Jurkat, Clone E6-1 (cell line): Measurements from ENCODE around the gene MGLL.

Source experiments
- DNase-seq: peaks from one replicate; pipeline ENCODE4 v3.0.0-alpha.2; 2011; ENCODE audit warnings: low read depth, low spot score
- H3K4me3 ChIP-seq: 2 replicates; pipeline ENCODE4 v1.5.1; 2011; ENCODE audit warnings: mild to moderate bottlenecking, low read length, control low read depth, moderate library complexity

MGLL gene

GRCh38 chr3:127719369-127719768, 102.9 kb downstream of the MGLL start:
- H3K4me3 ChIP-seq = no peak overlapping the region
- DNase-seq = no peak

GRCh38 chr3:127718916-127719290, 103.4 kb downstream of the MGLL start:
- no peak for DNase-seq
- no peak overlapping the region for H3K4me3 ChIP-seq

DNA sequence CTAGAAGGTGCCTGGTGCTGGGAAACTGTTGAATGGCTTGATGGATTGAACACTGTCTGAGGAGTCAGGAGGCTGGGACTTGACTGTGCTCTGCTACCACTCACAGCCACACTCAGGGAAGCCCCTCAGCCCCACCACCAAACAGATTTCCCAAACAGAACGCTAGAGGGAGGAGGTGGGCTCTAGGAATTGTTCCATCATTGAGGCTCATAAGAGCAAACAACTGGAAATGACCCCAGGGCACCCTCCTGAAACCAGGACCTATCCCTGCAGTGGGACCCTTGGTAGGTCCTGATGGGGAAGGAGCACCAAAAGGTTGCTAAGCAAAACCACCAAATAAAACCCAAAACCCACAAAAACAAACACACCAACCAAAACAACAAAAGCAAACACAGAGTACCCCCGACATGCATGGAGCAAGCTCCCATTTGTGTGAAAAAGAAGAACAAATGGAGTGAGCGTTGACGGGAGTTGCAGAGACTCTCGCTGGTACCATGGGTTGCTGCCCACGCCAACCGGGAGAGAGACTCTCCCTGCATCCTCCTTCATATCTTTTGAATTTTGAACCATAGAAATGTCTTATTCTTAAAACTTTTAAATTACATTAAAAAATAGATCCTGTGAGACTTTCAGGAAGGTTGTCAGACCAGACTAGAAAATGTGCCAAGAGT, 103.9 kb downstream of the MGLL start:
- H3K4me3 ChIP-seq = no peak overlapping the region
- no peak for DNase-seq

DNA sequence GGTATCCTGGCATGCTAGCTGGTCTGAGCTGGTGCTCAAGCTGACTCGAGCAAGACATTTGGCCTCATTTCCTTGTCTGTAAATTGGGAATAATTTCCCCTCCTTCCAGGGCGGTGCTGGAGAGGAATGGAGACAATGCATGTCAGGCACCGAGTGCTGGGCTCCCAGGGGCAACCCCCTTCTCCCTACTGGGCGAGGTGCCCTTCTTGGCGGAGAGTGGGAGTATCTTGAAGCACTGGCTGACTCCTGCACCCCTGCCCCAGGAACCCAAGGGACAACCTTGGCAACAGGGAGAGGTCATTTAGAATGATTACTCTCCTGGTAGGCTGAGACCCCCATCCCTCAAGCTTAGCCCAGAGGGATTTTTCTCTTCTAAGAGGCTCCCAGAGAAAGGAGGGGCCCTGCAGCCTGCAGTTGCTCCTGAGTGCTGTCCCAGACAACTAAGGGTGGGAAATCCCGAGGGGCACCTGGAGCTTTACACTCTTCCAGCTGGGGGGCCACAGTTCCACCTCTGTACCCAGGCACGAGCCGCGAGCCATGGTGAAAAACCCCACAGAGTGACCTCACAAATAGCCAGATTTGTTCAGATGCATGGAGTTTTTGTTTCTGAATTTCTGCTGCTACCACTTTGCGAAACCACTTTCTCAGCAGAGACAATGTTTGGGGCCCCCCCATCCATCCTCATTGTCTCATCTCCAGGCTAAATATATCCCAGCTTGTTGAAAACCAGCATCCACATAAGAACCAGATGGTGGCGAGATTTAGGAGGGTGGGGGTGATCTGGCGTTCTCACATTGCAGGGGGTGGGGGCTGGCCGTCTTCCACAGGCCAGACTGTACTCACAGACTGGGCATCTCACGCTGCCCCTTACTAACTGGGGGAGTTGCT, 104.7 kb downstream of the MGLL start:
- H3K4me3 ChIP-seq = no peak overlapping the region
- no peak for DNase-seq

GRCh38 chr3:127716384-127716783, 105.9 kb downstream of the MGLL start:
- no peak overlapping the region for H3K4me3 ChIP-seq
- DNase-seq = no peak

DNA sequence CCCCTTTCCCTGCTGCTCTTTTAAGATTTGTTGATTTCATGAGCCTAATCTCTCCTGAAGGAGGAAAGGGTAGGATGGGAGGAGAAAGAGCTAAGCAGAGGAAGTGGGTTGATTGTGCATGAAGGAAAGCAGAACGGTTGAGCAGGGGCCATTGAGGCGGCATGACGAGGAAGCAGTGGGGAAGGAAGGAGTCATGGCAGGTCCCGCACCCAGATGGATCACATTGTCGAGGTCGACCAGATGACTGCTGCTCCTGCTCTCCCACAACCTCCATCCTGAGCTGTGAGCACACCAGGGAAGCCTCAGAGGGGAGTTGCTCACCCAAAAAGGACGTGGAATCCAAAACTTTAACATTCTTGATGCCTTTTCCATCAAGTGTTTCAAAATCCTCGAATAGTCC, 106.8 kb downstream of the MGLL start:
- DNase-seq = no peak
- H3K4me3 ChIP-seq = no peak overlapping the region

GRCh38 chr3:127714866-127715265, 107.4 kb downstream of the MGLL start:
- DNase-seq = no peak
- H3K4me3 ChIP-seq = no peak overlapping the region

- H3K4me3 ChIP-seq = no peak overlapping the region
- no peak for DNase-seq
Observed at GRCh38 chr3:127714125-127714571, 108.2 kb downstream of the MGLL start.

DNA sequence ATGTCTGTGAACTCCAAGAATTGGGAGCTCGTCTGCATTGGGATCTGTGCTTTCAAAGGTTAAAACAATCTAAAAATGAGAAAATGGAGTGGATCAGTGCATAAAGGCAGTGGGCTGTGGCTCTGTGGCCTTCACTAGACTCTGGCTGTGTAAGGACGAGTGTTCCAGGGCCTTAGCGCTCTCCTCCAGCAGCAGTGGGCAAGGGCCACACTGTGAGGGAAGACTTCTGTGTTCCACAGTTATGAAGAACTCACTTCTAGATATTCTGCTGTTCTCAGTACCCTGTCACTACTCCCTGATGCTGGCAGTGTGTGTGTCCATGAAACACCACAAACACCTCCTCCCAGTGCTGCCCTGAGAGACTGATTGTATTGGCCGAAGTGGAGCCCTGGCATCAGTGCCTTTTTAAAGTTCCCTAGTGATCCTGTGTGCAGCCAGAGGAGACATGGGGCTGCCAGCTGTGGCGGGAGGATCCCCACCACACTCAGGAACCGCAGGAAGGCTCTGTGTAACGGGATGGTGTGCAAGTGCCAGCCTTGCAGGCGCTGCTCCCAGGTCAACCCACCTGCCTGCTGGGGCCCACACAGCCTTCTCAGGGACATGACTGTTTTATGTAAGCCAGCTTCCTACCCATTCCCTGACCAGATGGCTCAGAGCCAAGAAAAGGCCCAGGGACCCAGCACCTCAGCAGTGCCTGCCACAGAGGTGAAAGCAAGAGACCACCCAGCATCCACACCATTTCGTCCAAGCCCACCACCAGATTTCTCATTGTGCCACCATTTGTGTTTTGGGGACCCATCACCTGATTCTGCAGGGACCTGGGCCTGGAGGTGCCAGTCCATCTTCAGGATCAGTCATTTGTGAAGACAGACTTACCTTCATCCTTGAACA, 109.2 kb downstream of the MGLL start:
- DNase-seq = no peak
- H3K4me3 ChIP-seq = no peak overlapping the region

GRCh38 chr3:127712461-127712860, 109.9 kb downstream of the MGLL start:
- no peak overlapping the region for H3K4me3 ChIP-seq
- no peak for DNase-seq

- H3K4me3 ChIP-seq = no peak overlapping the region
- DNase-seq = no peak
Observed at GRCh38 chr3:127711896-127712295, 110.4 kb downstream of the MGLL start.

- no peak for DNase-seq
- H3K4me3 ChIP-seq = no peak overlapping the region
Observed at GRCh38 chr3:127711021-127711695, 111.2 kb downstream of the MGLL start.

GRCh38 chr3:127710155-127710941, 112.0 kb downstream of the MGLL start:
- DNase-seq = no peak
- H3K4me3 ChIP-seq = no peak overlapping the region

DNA sequence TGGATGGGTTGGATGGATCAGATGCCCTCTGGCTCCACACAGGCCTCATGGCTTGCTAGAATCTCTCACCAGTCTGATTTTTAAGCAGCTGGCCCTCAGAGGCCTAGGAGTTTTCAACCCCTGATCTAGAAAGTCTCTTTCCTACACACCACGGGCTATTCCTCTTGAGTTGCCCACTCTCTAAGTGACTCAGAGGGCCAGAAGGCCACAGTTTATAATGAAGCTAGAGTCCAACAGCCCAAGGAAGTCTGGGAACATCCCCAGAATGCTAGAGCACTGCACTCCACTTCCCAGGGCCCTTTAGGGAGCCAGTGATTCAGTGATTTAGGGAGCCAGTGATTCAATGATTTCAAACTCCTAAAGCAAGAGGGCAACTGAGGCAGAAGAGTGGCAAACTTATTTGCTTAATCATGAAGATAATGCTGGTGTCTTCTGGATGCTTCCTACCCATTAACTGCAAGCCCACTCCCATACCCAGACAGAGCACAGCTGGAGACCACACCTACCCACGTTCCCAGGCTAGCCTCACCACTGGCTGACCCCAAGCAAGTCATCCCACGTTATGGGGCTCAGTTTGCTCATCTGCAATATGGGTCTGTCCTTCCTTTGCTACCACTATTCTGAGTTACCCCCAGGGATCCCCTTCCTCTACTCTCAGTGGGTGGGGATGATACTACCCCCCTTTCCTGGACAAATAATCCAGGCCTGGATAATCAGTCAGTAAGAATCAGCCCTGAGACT, 112.8 kb downstream of the MGLL start:
- DNase-seq = no peak
- H3K4me3 ChIP-seq = no peak overlapping the region

GRCh38 chr3:127708837-127709236, 113.5 kb downstream of the MGLL start:
- DNase-seq = no peak
- no peak overlapping the region for H3K4me3 ChIP-seq

DNA sequence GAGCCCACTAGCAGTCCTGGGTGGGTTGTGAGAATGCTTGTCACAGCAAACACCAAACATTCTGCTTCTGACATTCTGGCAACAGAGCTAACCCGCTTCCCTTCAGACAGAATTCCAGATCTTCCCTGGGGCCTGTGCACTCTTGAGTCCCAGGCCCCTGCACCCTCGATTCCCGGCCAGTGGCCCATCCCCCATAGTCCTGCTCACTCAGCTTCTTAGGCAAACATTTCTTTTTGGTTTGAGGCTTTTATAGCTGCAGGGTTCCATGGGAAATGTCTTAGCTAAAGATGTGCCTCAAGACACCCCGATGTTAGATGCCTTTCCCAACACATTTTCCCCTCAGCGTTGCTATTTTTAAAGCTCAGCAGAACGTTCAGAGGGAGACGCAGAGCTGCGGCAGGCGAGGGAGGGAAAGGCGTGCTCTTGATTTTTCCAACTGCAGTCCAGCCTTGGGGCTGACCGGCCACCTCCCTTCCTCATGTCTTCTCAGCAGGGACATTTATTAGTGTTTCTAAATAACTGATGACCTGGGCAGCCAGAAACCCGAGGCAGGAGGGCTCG, 114.4 kb downstream of the MGLL start:
- no peak for DNase-seq

GRCh38 chr3:127706785-127707351, 115.4 kb downstream of the MGLL start:
- DNase-seq = no peak
- no peak overlapping the region for H3K4me3 ChIP-seq

More for the DNA sequence above, 114.4 kb downstream of the MGLL start:
- H3K4me3 ChIP-seq = no peak overlapping the region
